Gastrocnemius medialis (tissue), 4 donors: ENCODE data around the gene C18orf54.

Experiments used
- POLR2A ChIP-seq, 2 donors: fragments of 450-650 bp; IDR thresholded peaks; one replicate each; pipeline ENCODE4 v1.6.1; 2017; ENCODE audit warnings: antibody characterized with exemption in 2 of 2, mild to moderate bottlenecking in 2 of 2, moderate library complexity in 2 of 2
- TF ChIP-seq, protein P1 (sequence below), 5 experiments: fragments of 450-650 bp in 3 of 5; fragments of 200-600 bp in 2 of 5; sonication (generic) in 2 of 5; IDR thresholded peaks in 4 of 5; conservative IDR thresholded peaks in 1 of 5; 1 replicate in 4 of 5; 2 replicates in 1 of 5; pipeline ENCODE4 v1.5.1; 2016 to 2019; ENCODE audit warnings: antibody characterized with exemption in 5 of 5, mild to moderate bottlenecking in 3 of 5, moderate library complexity in 3 of 5

GRCh38 chr18:54382076-54382475 is 24.4 kb downstream of the C18orf54 start:
- no peak for TF ChIP-seq POLR2A (IDR thresholded peaks at IDR 0.05)
- TF ChIP-seq, protein P1, sequence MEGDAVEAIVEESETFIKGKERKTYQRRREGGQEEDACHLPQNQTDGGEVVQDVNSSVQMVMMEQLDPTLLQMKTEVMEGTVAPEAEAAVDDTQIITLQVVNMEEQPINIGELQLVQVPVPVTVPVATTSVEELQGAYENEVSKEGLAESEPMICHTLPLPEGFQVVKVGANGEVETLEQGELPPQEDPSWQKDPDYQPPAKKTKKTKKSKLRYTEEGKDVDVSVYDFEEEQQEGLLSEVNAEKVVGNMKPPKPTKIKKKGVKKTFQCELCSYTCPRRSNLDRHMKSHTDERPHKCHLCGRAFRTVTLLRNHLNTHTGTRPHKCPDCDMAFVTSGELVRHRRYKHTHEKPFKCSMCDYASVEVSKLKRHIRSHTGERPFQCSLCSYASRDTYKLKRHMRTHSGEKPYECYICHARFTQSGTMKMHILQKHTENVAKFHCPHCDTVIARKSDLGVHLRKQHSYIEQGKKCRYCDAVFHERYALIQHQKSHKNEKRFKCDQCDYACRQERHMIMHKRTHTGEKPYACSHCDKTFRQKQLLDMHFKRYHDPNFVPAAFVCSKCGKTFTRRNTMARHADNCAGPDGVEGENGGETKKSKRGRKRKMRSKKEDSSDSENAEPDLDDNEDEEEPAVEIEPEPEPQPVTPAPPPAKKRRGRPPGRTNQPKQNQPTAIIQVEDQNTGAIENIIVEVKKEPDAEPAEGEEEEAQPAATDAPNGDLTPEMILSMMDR (IDR thresholded peaks at IDR 0.05 in 4 of 5, conservative IDR thresholded peaks at IDR 0.05 in 1 of 5) = no peak
